ENCODE results near the gene ZNF467.

DNA sequence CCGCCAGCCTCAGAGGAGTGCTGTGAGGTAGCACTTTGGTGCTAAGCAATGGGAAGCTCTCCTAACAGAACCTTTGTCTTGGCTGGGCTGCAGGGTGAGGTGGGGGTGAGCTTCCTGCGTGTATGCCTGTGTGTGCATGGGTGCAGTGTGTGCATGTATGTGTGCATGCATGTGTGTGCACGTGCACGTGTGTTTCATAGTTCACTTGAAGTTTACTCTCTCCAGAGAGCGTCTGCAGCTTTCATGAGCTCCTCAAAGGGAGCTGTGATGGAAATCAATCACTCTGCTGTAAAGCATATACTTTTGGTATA is 4.9 kb upstream of the ZNF467 start:
- TF ChIP-seq, protein P1, sequence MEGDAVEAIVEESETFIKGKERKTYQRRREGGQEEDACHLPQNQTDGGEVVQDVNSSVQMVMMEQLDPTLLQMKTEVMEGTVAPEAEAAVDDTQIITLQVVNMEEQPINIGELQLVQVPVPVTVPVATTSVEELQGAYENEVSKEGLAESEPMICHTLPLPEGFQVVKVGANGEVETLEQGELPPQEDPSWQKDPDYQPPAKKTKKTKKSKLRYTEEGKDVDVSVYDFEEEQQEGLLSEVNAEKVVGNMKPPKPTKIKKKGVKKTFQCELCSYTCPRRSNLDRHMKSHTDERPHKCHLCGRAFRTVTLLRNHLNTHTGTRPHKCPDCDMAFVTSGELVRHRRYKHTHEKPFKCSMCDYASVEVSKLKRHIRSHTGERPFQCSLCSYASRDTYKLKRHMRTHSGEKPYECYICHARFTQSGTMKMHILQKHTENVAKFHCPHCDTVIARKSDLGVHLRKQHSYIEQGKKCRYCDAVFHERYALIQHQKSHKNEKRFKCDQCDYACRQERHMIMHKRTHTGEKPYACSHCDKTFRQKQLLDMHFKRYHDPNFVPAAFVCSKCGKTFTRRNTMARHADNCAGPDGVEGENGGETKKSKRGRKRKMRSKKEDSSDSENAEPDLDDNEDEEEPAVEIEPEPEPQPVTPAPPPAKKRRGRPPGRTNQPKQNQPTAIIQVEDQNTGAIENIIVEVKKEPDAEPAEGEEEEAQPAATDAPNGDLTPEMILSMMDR (IDR thresholded peaks at IDR 0.05): no peak
- no peak for TF ChIP-seq POLR2A (IDR thresholded peaks at IDR 0.05)

Data from ovary (tissue), 3 donors.